ENCODE results near the gene PTX4.

Gene PTX4

DNA sequence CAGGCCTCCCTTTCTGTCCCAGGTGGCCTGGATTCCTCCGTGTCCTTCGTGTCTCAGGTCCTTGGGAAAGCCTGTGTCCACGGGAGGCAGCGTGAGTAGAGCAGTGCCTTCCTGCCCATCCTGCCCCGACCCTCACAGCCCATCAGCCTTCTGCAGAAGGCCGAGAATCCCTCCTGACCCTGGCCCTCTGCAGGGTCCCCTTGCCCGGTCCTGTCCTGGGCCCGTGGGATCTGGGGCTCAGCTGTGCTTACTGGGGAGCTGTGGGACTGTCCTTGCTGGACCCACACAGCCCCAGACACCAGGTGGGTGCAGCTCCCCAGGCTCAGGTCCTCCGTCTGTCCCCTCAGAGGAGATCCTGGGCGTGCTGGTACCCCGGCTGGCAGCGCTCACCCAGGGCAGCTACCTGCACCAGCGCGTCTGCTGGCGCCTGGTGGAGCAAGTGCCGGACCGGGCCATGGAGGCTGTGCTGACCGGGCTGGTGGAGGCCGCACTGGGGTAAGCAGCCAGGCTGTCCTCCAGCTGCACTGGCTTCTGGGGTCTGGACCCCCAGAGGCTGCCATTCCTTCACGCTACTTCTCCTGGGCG, 8.4 kb upstream of the PTX4 start:
- no peak for DNase-seq (ENCODE audit: extremely low read depth, low read depth)

DNA sequence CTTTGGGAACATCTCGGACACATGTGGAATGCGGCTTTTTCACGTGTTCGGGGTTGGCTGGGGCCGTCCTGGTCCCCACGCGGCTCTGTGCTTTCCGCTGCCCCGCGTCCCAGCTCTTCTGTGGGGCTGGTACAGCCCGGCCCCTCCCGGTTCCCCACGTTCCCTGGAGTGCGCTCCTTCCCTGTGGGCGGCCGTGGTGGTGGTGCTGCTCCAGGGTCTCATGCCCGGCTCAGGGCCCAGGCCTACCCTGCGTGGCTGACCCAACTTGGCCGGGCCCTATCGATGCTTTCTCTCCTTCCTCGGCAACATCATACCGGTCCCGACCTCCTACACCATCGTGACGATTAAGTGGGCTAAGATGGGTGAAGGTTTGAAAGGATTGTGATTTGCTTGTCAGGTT, 7.7 kb upstream of the PTX4 start:
- TF ChIP-seq, protein P1, sequence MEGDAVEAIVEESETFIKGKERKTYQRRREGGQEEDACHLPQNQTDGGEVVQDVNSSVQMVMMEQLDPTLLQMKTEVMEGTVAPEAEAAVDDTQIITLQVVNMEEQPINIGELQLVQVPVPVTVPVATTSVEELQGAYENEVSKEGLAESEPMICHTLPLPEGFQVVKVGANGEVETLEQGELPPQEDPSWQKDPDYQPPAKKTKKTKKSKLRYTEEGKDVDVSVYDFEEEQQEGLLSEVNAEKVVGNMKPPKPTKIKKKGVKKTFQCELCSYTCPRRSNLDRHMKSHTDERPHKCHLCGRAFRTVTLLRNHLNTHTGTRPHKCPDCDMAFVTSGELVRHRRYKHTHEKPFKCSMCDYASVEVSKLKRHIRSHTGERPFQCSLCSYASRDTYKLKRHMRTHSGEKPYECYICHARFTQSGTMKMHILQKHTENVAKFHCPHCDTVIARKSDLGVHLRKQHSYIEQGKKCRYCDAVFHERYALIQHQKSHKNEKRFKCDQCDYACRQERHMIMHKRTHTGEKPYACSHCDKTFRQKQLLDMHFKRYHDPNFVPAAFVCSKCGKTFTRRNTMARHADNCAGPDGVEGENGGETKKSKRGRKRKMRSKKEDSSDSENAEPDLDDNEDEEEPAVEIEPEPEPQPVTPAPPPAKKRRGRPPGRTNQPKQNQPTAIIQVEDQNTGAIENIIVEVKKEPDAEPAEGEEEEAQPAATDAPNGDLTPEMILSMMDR (IDR thresholded peaks at IDR 0.05; ENCODE audit: low read depth, low read length): no peak
- DNase-seq (ENCODE audit: extremely low read depth, low read depth): no peak

More for the DNA sequence above, 8.4 kb upstream of the PTX4 start:
- TF ChIP-seq, protein P1 (IDR thresholded peaks at IDR 0.05; ENCODE audit: low read depth, low read length): no peak

DNA sequence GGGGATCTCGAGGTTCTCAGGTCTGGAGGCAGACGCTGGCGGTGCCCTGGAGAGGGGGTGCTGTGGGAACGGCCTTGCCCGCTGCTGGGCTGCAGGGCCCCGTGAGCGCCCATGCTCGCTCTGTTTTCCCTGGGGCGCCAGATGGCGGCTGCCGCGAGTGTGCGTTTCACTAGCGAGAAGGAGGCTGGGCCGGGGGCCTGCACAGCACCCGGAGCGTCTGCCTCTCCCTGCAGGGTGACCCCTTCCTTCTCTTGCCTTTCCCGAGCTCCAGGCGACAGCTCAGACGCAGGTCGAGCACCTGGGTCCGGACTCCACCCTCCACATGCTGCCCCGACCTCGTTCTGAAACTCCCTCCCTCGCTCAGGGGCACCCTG, 7.1 kb upstream of the PTX4 start:
- TF ChIP-seq, protein P1 (IDR thresholded peaks at IDR 0.05; ENCODE audit: low read depth, low read length): no peak
- DNase-seq (ENCODE audit: extremely low read depth, low read depth): no peak

DNA sequence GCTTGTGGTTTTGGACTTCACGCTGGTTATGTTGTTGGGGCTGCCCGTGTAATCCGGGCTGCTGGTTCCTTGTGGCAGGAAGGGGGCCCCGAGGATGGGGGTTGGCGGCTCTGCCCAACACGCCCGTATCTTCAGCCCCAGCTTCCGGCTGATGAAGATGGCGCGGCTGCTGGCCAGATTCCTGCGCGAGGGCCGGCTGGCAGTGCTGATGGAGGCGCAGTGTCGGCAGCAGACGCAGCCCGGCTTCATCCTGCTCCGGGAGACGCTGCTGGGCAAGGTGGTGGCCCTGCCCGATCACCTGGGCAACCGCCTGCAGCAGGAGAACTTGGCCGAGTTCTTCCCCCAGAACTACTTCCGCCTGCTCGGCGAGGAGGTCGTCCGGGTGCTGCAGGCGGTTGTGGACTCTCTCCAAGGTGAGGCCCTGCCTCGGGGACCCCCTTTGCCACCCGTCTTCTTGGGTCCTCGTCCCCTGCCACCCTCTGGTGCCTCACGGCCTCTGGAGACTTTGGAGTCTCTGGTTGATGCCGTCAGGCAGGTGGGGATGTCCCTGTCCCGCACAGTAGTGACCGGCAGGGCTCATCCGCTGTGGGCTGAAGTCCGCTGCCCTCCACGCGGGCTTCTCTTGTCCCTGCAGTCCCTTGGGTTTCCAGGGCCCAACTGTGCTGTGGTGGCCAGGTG, 6.6 kb upstream of the PTX4 start:
- TF ChIP-seq, protein P1 (IDR thresholded peaks at IDR 0.05; ENCODE audit: low read depth, low read length): no peak

DNA sequence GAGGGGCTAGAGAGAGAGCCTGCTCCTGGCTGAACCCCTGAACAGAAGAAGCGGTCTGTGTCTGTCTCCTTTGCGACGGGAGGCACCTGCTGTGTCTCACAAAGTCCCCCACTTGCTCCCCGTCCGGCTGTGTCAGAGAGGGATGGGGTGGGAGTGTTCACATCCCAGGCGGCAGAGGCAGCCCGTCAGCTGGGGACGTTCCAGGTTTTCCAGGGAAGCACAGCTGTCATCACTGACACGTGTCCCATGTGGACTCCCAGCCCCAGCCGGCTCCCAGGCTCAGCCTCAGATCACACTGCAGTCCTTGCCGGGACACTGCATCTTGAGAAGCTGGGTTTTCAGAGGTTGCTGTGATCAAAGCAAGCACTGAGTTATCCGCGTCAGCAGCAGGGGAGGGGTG, 6.0 kb upstream of the PTX4 start:
- TF ChIP-seq, protein P1 (IDR thresholded peaks at IDR 0.05; ENCODE audit: low read depth, low read length): no peak
- DNase-seq (ENCODE audit: extremely low read depth, low read depth): no peak

More for the DNA sequence above, 6.6 kb upstream of the PTX4 start:
- DNase-seq (ENCODE audit: extremely low read depth, low read depth): no peak

DNA sequence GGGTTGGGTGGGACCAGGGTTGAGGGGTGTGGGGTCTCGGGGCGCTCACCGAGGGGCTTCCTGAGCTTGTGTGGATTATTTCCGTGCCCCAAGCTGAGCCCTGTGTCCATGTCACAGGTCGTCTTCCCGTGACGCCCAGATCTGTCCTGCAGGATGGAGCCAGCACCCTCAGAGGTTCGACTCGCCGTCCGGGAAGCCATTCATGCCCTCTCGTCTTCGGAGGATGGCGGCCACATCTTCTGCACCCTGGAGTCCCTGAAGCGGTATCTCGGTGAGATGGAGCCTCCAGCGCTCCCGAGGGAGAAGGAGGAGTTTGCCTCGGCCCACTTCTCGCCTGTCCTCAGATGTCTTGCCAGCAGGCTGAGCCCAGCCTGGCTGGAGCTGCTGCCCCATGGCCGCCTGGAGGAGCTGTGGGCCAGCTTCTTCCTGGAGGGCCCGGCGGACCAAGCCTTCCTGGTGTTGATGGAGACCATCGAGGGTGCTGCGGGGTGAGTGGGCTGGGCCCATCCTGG, 5.4 kb upstream of the PTX4 start:
- DNase-seq (ENCODE audit: extremely low read depth, low read depth): peak; percentile 43
- TF ChIP-seq, protein P1 (IDR thresholded peaks at IDR 0.05; ENCODE audit: low read depth, low read length): peak; percentile 90

DNA sequence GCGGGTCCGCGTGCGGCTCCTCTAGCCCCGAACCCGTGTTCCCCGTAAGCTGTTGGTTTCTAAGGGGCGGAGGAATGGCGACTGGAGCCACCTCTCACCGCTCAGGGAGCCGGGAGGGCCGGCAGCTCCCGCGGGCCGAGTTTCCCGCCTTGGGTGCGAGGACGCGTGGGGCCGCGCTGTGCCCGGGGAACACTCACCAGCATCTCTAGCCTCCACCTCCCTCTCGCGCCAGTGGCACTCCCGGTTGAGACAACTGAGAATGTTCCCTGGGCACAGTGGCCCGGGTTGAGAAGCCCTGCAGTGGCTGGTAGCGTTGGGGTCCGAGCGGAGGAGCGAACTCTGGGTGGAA, 5.0 kb upstream of the PTX4 start:
- DNase-seq (ENCODE audit: extremely low read depth, low read depth): no peak
- TF ChIP-seq, protein P1 (IDR thresholded peaks at IDR 0.05; ENCODE audit: low read depth, low read length): no peak

All from AG09319 (cell line).